Ishikawa (cell line): ENCODE measurements around the gene SMARCC1.
A peak's percentile ranks its signal among the peaks of the same experiment; 100 is the strongest.

Experiments used
- CEBPB ChIP-seq: IDR thresholded peaks from 2 replicates; pipeline ENCODE4 v1.6.1; 2012
- CREB1 ChIP-seq: IDR thresholded peaks from 2 replicates; pipeline ENCODE4 v1.6.1; 2012; ENCODE audit warnings: low read depth
- EGR1 ChIP-seq: IDR thresholded peaks from 2 replicates; pipeline ENCODE4 v1.6.1; 2012
- EP300 ChIP-seq: IDR thresholded peaks from 2 replicates; pipeline ENCODE4 v1.6.1; 2012; ENCODE audit warnings: borderline replicate concordance
- FOXM1 ChIP-seq: IDR thresholded peaks from 2 replicates; pipeline ENCODE4 v1.6.1; 2012; ENCODE audit warnings: low read depth, borderline replicate concordance
- MAX ChIP-seq: IDR thresholded peaks from 2 replicates; pipeline ENCODE4 v1.6.1; 2012
- NFIC ChIP-seq: IDR thresholded peaks from 2 replicates; pipeline ENCODE4 v1.6.1; 2012
- RAD21 ChIP-seq: IDR thresholded peaks from 2 replicates; pipeline ENCODE4 v1.6.1; 2012; ENCODE audit warnings: low read depth
- REST ChIP-seq: IDR thresholded peaks from 2 replicates; pipeline ENCODE4 v1.6.1; 2012; ENCODE audit warnings: low read depth, mild to moderate bottlenecking
- TAF1 ChIP-seq: IDR thresholded peaks from 2 replicates; pipeline ENCODE4 v1.6.1; 2012; ENCODE audit warnings: low read depth, mild to moderate bottlenecking
- TCF12 ChIP-seq: IDR thresholded peaks from 2 replicates; pipeline ENCODE4 v1.6.1; 2012; ENCODE audit warnings: low read depth
- TEAD4 ChIP-seq: IDR thresholded peaks from 2 replicates; pipeline ENCODE4 v1.6.1; 2012
- USF1 ChIP-seq: IDR thresholded peaks from 2 replicates; pipeline ENCODE4 v1.6.1; 2012
- YY1 ChIP-seq: IDR thresholded peaks from 2 replicates; pipeline ENCODE4 v1.6.1; 2012; ENCODE audit warnings: low read depth
- ZBTB7A ChIP-seq: IDR thresholded peaks from 2 replicates; pipeline ENCODE4 v1.6.1; 2012; ENCODE audit warnings: low read depth

Gene SMARCC1

GRCh38 chr3:47613722-47614121 lies 168.0 kb downstream of the SMARCC1 start:
- TF ChIP-seq FOXM1, result no peak
- no peak for TF ChIP-seq YY1
- TF ChIP-seq RAD21, result no peak
- no peak for TF ChIP-seq MAX
- no peak for TF ChIP-seq CEBPB
- TF ChIP-seq EGR1, result no peak
- no peak for TF ChIP-seq TAF1
- no peak for TF ChIP-seq ZBTB7A

- TF ChIP-seq ZBTB7A (no peak), MAX (no peak), NFIC (no peak), EGR1 (no peak), REST (no peak), TEAD4 (no peak), TCF12 (no peak), CREB1 (no peak), EP300 (no peak), RAD21 (no peak), CEBPB (no peak), USF1 (no peak), YY1 (no peak), TAF1 (no peak)
Measured at GRCh38 chr3:47612879-47613278, 168.8 kb downstream of the SMARCC1 start.

GRCh38 chr3:47612178-47612577 lies 169.5 kb downstream of the SMARCC1 start:
- peak; percentile 12; the same call in 1 of the 2 replicates for TF ChIP-seq EP300
- TF ChIP-seq MAX, result no peak
- no peak for TF ChIP-seq CEBPB
- no peak for TF ChIP-seq USF1
- no peak for TF ChIP-seq ZBTB7A
- no peak for TF ChIP-seq REST
- no peak for TF ChIP-seq TCF12
- TF ChIP-seq TEAD4, result peak; percentile 40; the same call in 1 of the 2 replicates
- no peak for TF ChIP-seq RAD21
- no peak for TF ChIP-seq EGR1
- no peak for TF ChIP-seq YY1
- TF ChIP-seq NFIC, result peak; percentile 60
- TF ChIP-seq CREB1, result no peak
- no peak for TF ChIP-seq TAF1
- TF ChIP-seq FOXM1, result no peak

- TF ChIP-seq ZBTB7A (no peak), CREB1 (no peak), NFIC (no peak), FOXM1 (no peak), TAF1 (no peak), EGR1 (no peak), TCF12 (no peak), USF1 (no peak), TEAD4 (no peak)
Measured at GRCh38 chr3:47611576-47611975, 170.1 kb downstream of the SMARCC1 start.

GRCh38 chr3:47610583-47610982 lies 171.1 kb downstream of the SMARCC1 start:
- TF ChIP-seq REST (no peak), EGR1 (no peak), TEAD4 (no peak), CEBPB (no peak), ZBTB7A (no peak), NFIC (no peak), YY1 (no peak), USF1 (no peak), RAD21 (no peak), TCF12 (no peak), CREB1 (no peak), FOXM1 (no peak), EP300 (no peak), TAF1 (no peak), MAX (no peak)
